Endothelial cell of umbilical vein (primary cell): ENCODE data around the gene NOD2. TPM values are rescaled to one million over a fixed set of nuclear protein-coding genes. Genes with fewer than 3 reads are reported as not detected.

Source experiments
- BruUV-seq: library from RNA; stranded (reverse); fragments of 400-500 nt; replicated peaks from 2 replicates; lab custom pipeline; 2021; lab: Mats Ljungman, UMichigan
- CTCF ChIA-PET: fragments of 300-600, 350-600 bp; sonication (Branson Sonifier 250); formaldehyde crosslinking; loops from one replicate; lab custom pipeline; 2021; ENCODE audit warnings: antibody characterized with exemption, inconsistent platforms; lab: Charles Lee
- POLR2A ChIA-PET: fragments of 300-600, 350-600 bp; sonication (Branson Sonifier 250); formaldehyde crosslinking; loops from one replicate; lab custom pipeline; 2021; ENCODE audit warnings: antibody characterized with exemption, inconsistent platforms; lab: Charles Lee
- DNase-seq: peaks from one replicate; pipeline ENCODE4 v3.0.0-alpha.2; 2011; ENCODE audit warnings: low read depth, low spot score
- FAIRE-seq: peaks from 2 replicates; lab custom pipeline; 2011; peaks lifted over from hg19 to GRCh38; lab: Jason Lieb, UNC
- H2AFZ ChIP-seq: 2 replicates; pipeline ENCODE4 v1.6.0; 2012; ENCODE audit warnings: low read depth, low read length, control low read depth, inconsistent platforms
- H3K27ac ChIP-seq: 2 replicates; pipeline ENCODE4 v1.5.1; 2011; ENCODE audit warnings: low read depth, mild to moderate bottlenecking, control low read depth, low read length, moderate library complexity; ENCODE audit not compliant: insufficient read depth
- H3K27me3 ChIP-seq, 2 experiments: 2 replicates each; pipeline versions ENCODE4 v1.6.0 to v1.6.1; 2011; ENCODE audit warnings: low read length in 2 of 2, mixed read lengths in 1 of 2; ENCODE audit not compliant: control insufficient read depth in 2 of 2, insufficient read depth in 2 of 2
- H3K36me3 ChIP-seq, 2 experiments: 2 replicates in 1 of 2; 3 replicates in 1 of 2; pipeline ENCODE4 v1.5.1; 2011; ENCODE audit warnings: low read length in 2 of 2, mild to moderate bottlenecking in 1 of 2, moderate library complexity in 1 of 2; ENCODE audit not compliant: control insufficient read depth in 2 of 2, insufficient read depth in 2 of 2; ENCODE audit errors: extremely low read depth in 1 of 2
- H3K4me1 ChIP-seq: 3 replicates; pipeline ENCODE4 v1.5.1; 2011; ENCODE audit warnings: mild to moderate bottlenecking, low read length; ENCODE audit not compliant: control insufficient read depth, insufficient read depth; ENCODE audit errors: extremely low read depth
- H3K4me2 ChIP-seq: 2 replicates; pipeline ENCODE4 v1.6.1; 2011; ENCODE audit warnings: low read length, control low read depth, mixed read lengths; ENCODE audit not compliant: insufficient read depth
- H3K4me3 ChIP-seq, 3 experiments: fragments of 200-600 bp in 1 of 3; sonication (generic), shearing (Covaris generic) in 1 of 3; replicated peaks in 1 of 3; 2 replicates each; pipeline ENCODE4 v1.5.1; 2011 to 2016; ENCODE audit warnings: control low read depth in 3 of 3, low read length in 3 of 3, mild to moderate bottlenecking in 2 of 3, inconsistent platforms in 1 of 3, low read depth in 1 of 3, moderate library complexity in 1 of 3; ENCODE audit not compliant: insufficient read depth in 1 of 3
- H3K79me2 ChIP-seq: 2 replicates; pipeline ENCODE4 v1.6.0; 2012; ENCODE audit warnings: low read length, inconsistent platforms; ENCODE audit not compliant: control insufficient read depth, insufficient read depth
- H3K9ac ChIP-seq: replicated peaks from 2 replicates; pipeline ENCODE3; 2011; ENCODE audit warnings: low read length, control low read depth; ENCODE audit not compliant: insufficient read depth; ENCODE audit errors: extremely low read depth
- H3K9me1 ChIP-seq: replicated peaks from 3 replicates; pipeline ENCODE4 v1.6.0; 2011; ENCODE audit warnings: mild to moderate bottlenecking, low read length; ENCODE audit not compliant: control insufficient read depth, insufficient read depth; ENCODE audit errors: extremely low read depth
- H3K9me3 ChIP-seq: replicated peaks from 2 replicates; pipeline ENCODE4 v1.5.1; 2012; ENCODE audit warnings: low read length, inconsistent platforms; ENCODE audit not compliant: control insufficient read depth, insufficient read depth
- H4K20me1 ChIP-seq: replicated peaks from 2 replicates; pipeline ENCODE3; 2011; ENCODE audit warnings: mild to moderate bottlenecking, low read length; ENCODE audit not compliant: control insufficient read depth, insufficient read depth; ENCODE audit errors: extremely low read depth
- CTCF ChIP-seq, 2 donors: IDR thresholded peaks; 1 replicate in 1 of 2; 2 replicates in 1 of 2; pipeline ENCODE4 v1.5.1; 2011; ENCODE audit warnings: low read length in 2 of 2, mild to moderate bottlenecking in 2 of 2, moderate library complexity in 2 of 2, control low read depth in 1 of 2, inconsistent platforms in 1 of 2, low read depth in 1 of 2; ENCODE audit not compliant: insufficient read depth in 1 of 2; ENCODE audit errors: extremely low read depth in 1 of 2
- EZH2 ChIP-seq: IDR thresholded peaks from 2 replicates; pipeline ENCODE4 v1.6.1; 2012; ENCODE audit warnings: borderline replicate concordance, low read depth, mild to moderate bottlenecking, moderate library complexity, low read length, inconsistent platforms; ENCODE audit not compliant: severe bottlenecking
- FOS ChIP-seq: IDR thresholded peaks from 2 replicates; pipeline ENCODE4 v1.6.1; 2011; ENCODE audit warnings: mild to moderate bottlenecking, low read length, moderate library complexity, borderline replicate concordance; ENCODE audit not compliant: insufficient read depth
- GATA2 ChIP-seq: IDR thresholded peaks from 2 replicates; pipeline ENCODE4 v1.7.0; 2011; ENCODE audit warnings: low read depth, mild to moderate bottlenecking, moderate library complexity, mixed read lengths, low read length; ENCODE audit not compliant: insufficient read length, insufficient read depth
- JUN ChIP-seq: IDR thresholded peaks from 2 replicates; pipeline ENCODE4 v1.6.1; 2011; ENCODE audit warnings: borderline replicate concordance, low read depth; ENCODE audit not compliant: insufficient read length, insufficient read depth
- MYC ChIP-seq: IDR thresholded peaks from one replicate; pipeline ENCODE4 v1.6.1; 2011; ENCODE audit warnings: mild to moderate bottlenecking, low read depth, low read length
- POLR2A ChIP-seq: IDR thresholded peaks from 2 replicates; pipeline ENCODE4 v1.6.1; 2012; ENCODE audit warnings: low read depth, mild to moderate bottlenecking, control low read depth, low read length
- POLR2AphosphoS5 ChIP-seq: IDR thresholded peaks from 2 replicates; pipeline ENCODE4 v1.6.1; 2012; ENCODE audit warnings: low read depth, mild to moderate bottlenecking, control low read depth, low read length, moderate library complexity; ENCODE audit not compliant: insufficient read depth
- dilution Hi-C: fragments of 300-500 bp; cut with MboI; formaldehyde crosslinking; loops from one replicate; pipeline ENCODE4 v1.15.0; 2019; ENCODE audit warnings: low sequenced_read_pairs; ENCODE audit not compliant: extremely low pct_ligation_motif_present
- intact Hi-C: fragments of 100-400 bp; cut with micrococcal nuclease; formaldehyde crosslinking; loops from one replicate; pipeline ENCODE4 v1.10.0; 2022
- polyA plus RNA-seq, 4 experiments: library from polyadenylated mRNA; depleted of rRNA in 3 of 4; stranded (reverse) in 3 of 4; unstranded in 1 of 4; fragments of >200 nt; gene quantifications; 2 replicates each; pipeline versions ENCODE4 v1.2.1 to v1.2.3, GENCODE V29; 2011 to 2012; ENCODE audit warnings: missing spikeins in 1 of 4
- total RNA-seq: library from RNA; stranded (reverse); gene quantifications from 2 replicates; pipeline ENCODE4 v1.2.3, GENCODE V29; 2021
- TF ChIP-seq, protein P1 (sequence below): IDR thresholded peaks from 2 replicates; pipeline ENCODE4 v1.6.1; 2011; ENCODE audit not compliant: insufficient read depth, insufficient read length

Gene NOD2
- total and polyA plus RNA-seq, 2 donors (not counting 3 experiments of a cell fraction or from before 2014, with no cell fraction given), result 0.07 to 0.58 TPM

- H3K36me3 ChIP-seq, result no peaks in the 10 kb centered on the region
- DNase-seq (no peak), FAIRE-seq (no peak)
- ChIA-PET POLR2A (no interaction called here), CTCF (interaction anchor here (1.0 to 1.8 kb wide), 3 partner anchors 13 to 98 kb away, joined by 3 to 4 read pairs (median 3); no protein-coding TSS in a partner anchor)
- H4K20me1 ChIP-seq, result no peaks in the 10 kb centered on the region
- no peak for TF ChIP-seq FOS
- TF ChIP-seq, protein P1, sequence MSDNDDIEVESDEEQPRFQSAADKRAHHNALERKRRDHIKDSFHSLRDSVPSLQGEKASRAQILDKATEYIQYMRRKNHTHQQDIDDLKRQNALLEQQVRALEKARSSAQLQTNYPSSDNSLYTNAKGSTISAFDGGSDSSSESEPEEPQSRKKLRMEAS, result no peak
- no peak for TF ChIP-seq GATA2
- TF ChIP-seq JUN, result no peak
- TF ChIP-seq EZH2, result no peak
- TF ChIP-seq POLR2A, result no peak
- TF ChIP-seq POLR2AphosphoS5, result no peak
- no peak for TF ChIP-seq CTCF (IDR thresholded peaks at IDR 0.05; ENCODE audit: extremely low read depth in 1 of 2, insufficient read depth in 1 of 2, low read depth in 1 of 2, low read length in 2 of 2)
- TF ChIP-seq MYC, result no peak
- intact Hi-C loops (no loop called here), dilution Hi-C loops (no loop called here)
- no peaks in the 10 kb centered on the region for H3K27me3 ChIP-seq
- H3K9me3 ChIP-seq, result peaks cover 2% of the 10 kb centered on the region
- no peak overlapping the region for H3K9ac ChIP-seq
- H3K4me1 ChIP-seq, result peaks cover 6% of the 10 kb centered on the region
- H3K4me3 ChIP-seq, result no peak overlapping the region
- no peaks in the 10 kb centered on the region for H3K79me2 ChIP-seq
- H2AFZ ChIP-seq, result no peak overlapping the region
- no peak overlapping the region for H3K4me2 ChIP-seq
- H3K9me1 ChIP-seq, result no peaks in the 10 kb centered on the region
- no TSS peak for BruUV-seq
- no peak overlapping the region for H3K27ac ChIP-seq
Observed at GRCh38 chr16:50708373-50709060, 15.1 kb downstream of the NOD2 start.
